Measurements from ENCODE around the gene LDB1.

DNA sequence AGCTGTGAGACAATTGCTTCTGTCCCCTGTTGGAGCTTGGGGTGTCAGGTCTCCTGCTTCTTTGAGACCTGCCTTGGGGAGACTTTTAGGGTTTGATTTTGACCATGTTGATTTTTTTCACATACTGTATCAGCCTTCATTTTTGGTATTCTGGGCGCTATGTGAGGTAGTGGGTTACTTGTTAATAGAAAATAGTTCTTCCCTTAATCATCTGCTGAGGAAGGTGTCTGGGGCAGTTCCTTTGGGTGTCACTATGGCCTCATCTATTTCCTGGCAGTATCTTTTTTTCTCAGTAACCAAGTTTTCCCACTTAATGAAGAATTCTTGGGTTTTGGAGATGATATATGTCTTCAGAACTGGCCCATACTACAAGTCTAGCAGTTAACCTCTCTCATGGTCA, 27.4 kb upstream of the LDB1 start:
- no peak for TF ChIP-seq NR2C2 (IDR thresholded peaks at IDR 0.05; ENCODE audit: borderline replicate concordance, control insufficient read depth, insufficient read length, low read depth)
- TF ChIP-seq, protein P1, sequence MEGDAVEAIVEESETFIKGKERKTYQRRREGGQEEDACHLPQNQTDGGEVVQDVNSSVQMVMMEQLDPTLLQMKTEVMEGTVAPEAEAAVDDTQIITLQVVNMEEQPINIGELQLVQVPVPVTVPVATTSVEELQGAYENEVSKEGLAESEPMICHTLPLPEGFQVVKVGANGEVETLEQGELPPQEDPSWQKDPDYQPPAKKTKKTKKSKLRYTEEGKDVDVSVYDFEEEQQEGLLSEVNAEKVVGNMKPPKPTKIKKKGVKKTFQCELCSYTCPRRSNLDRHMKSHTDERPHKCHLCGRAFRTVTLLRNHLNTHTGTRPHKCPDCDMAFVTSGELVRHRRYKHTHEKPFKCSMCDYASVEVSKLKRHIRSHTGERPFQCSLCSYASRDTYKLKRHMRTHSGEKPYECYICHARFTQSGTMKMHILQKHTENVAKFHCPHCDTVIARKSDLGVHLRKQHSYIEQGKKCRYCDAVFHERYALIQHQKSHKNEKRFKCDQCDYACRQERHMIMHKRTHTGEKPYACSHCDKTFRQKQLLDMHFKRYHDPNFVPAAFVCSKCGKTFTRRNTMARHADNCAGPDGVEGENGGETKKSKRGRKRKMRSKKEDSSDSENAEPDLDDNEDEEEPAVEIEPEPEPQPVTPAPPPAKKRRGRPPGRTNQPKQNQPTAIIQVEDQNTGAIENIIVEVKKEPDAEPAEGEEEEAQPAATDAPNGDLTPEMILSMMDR (IDR thresholded peaks at IDR 0.05 in 2 of 3, conservative IDR thresholded peaks at IDR 0.05 in 1 of 3; ENCODE audit: control insufficient read depth in 2 of 3, extremely low read depth in 1 of 3, insufficient read depth in 1 of 3, low read depth in 3 of 3, low read length in 3 of 3): no peak

Measured in GM12878 (cell line).